GM12891 (cell line): ENCODE measurements around the gene BRAP.
"Not testable (repeated sequence)": the region's sequence is repeated elsewhere in the genome, so short reads cannot be mapped to it uniquely, and the experiment has no call there.

Source experiments
- DNase-seq: peaks from one replicate; pipeline ENCODE4 v3.0.0; 2011; ENCODE audit warnings: low spot score; ENCODE audit not compliant: insufficient read length
- FAIRE-seq: peaks from 2 replicates; lab custom pipeline; 2011; peaks lifted over from hg19 to GRCh38; lab: Jason Lieb, UNC
- PAX5 ChIP-seq: IDR thresholded peaks from 2 replicates; pipeline ENCODE4 v1.6.1; 2011; ENCODE audit warnings: low read length, moderate library complexity, mild to moderate bottlenecking; ENCODE audit not compliant: insufficient read depth, severe bottlenecking
- POLR2A ChIP-seq: IDR thresholded peaks from 2 replicates; pipeline ENCODE4 v1.6.1; 2011; ENCODE audit warnings: low read depth, low read length, control low read depth
- POLR2AphosphoS5 ChIP-seq: IDR thresholded peaks from 2 replicates; pipeline ENCODE4 v1.6.1; 2011; ENCODE audit warnings: low read depth, low read length, control low read depth
- POU2F2 ChIP-seq: IDR thresholded peaks from 2 replicates; pipeline ENCODE4 v1.6.1; 2011; ENCODE audit warnings: low read depth, mild to moderate bottlenecking, control low read depth, low read length, moderate library complexity
- SPI1 ChIP-seq: IDR thresholded peaks from 2 replicates; pipeline ENCODE4 v1.6.1; 2011; ENCODE audit warnings: low read depth, low read length, control low read depth
- TAF1 ChIP-seq: IDR thresholded peaks from 2 replicates; pipeline ENCODE4 v1.6.1; 2011; ENCODE audit warnings: low read depth, low read length, control low read depth

Gene BRAP

DNA sequence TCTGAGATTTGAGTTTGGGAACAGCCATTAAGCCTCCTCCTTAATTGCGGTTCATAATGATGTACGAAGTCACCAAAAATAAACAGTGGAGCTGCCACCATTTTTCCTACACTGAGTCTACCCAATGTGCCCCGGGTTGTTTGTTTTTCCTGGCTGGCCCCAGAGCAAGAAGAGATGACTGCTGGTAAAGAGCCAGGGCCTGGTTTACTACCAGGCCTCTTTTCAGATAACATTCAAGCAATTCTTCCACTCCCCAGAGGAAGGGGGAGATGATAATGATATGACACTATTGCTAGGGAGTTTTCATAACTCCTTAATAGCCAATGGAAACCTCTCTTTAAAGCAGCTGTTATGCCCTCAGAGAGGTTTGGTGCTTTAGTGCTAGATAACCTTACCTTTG, 42.3 kb downstream of the BRAP start:
- no peak for DNase-seq
- no peak for TF ChIP-seq SPI1
- no peak for TF ChIP-seq POLR2A
- TF ChIP-seq PAX5, result no peak
- no peak for TF ChIP-seq TAF1
- no peak for TF ChIP-seq POU2F2
- no peak for TF ChIP-seq POLR2AphosphoS5
- no peak for FAIRE-seq

DNA sequence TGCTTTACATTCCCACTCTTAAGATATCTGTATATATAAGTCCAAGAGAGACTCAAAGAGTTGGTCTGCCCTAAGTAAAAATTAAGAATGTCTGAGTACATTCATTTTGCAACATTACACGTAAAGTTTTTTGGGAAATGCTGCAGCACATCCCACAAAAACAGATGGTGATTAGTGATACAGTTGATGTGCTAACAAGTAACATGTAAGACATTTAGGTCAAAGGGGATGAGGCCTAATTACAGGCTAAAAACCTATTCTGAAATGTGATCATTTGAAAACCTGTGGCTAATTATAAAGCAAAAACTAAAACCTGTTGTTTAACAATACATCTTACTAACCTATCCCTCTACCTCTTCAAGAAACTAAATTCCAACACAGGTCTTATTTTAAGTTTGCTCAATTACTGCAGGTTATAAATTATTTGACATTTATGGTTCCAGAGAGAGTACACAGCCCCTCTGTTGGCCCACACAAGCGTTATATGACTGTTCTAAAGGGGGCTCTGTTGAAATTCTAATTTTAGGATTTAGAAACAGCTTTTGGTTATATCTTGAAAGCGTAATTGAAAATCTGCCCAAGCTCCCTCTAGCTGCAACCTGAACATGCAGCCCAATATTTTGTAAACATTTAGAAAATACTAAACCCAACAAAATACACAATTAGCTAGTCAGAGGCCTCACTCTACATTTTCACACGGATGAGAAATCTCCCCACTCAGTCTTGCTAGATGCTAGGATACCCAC, 42.9 kb downstream of the BRAP start:
- DNase-seq (no peak), FAIRE-seq (no peak)
- TF ChIP-seq SPI1 (no peak), POU2F2 (no peak), TAF1 (no peak), POLR2A (no peak), POLR2AphosphoS5 (no peak), PAX5 (no peak)

DNA sequence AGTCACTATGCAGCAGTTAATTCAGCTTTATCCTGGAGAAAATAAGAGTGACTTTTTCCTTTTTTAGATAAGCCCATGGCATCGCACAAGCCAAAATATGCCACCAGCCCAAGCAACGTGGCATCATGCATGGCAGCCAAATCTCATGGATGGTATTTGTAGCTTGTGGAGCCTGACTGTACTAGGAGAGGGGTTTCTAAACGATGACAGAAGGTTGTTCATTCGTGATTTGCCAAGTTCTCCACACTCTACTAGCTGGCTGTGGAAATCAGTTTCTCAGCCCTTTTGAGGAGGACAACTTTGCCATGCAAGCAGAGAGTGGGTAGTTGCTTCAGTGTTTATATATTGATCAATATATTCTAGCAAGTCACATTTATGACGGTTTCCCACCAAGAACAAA, 45.2 kb downstream of the BRAP start:
- FAIRE-seq (no peak), DNase-seq (no peak)
- TF ChIP-seq SPI1, result no peak
- TF ChIP-seq TAF1, result no peak
- no peak for TF ChIP-seq POU2F2
- no peak for TF ChIP-seq PAX5
- no peak for TF ChIP-seq POLR2AphosphoS5
- no peak for TF ChIP-seq POLR2A

DNA sequence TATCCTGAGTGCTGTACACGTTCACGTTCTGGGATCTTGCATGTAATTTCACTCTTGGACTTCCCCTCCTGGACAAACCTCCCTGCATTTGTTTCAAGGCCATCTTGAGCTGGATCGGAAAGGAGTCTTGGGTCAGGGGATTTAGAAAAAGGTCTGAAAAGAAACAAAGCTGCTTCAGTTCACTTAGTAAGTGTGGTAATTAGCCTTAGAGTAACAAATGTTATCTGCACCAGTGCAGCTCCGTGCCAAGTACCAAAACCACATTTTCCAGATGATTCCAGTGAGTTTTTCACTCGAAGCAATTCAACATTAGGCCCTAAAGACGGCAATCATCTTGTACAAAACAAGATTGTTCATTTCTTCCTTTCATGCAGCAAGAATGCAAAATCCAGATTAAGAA, 47.2 kb downstream of the BRAP start:
- FAIRE-seq (no peak), DNase-seq (no peak)
- TF ChIP-seq PAX5 (no peak), TAF1 (no peak), POLR2A (no peak), POU2F2 (no peak), POLR2AphosphoS5 (no peak), SPI1 (no peak)

DNA sequence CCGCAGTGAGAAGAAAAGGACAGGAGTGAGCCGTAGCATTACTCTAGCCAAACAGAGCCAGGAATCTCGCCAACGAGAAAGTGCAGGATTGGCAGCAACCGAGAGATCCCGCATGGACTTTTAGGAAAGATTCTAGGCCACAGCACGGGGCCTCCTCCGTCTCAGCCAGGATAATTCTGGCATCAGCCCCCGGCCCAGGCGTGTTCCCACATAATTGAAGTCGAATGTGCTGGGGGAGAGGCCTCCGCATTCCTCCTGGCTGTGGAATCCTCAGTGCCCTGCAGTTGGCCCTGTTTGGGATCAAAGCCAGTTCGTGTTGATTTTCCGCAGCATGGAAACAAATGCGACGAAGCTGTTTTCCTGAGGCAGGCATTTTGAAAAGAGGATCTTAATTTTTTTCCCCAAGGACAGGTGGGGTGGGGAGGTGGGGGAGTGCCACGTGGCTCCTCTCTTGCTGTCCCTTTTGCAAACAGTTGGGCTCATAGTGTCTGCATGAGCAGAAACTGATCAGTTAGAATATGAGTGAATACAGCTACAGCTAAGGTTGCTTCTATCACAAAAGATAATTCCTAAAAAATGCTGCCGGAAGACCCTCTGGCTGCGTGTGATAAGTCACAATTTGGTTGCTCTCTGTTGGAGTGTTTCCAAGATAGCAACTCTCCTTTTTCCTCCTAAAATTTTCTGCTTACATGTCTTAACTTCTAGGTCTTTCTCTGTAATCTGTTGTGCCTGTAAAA, 49.4 kb downstream of the BRAP start:
- no peak for TF ChIP-seq POU2F2
- no peak for TF ChIP-seq TAF1
- TF ChIP-seq PAX5, result no peak
- TF ChIP-seq POLR2A, result no peak
- TF ChIP-seq POLR2AphosphoS5, result no peak
- no peak for TF ChIP-seq SPI1
- DNase-seq (no peak), FAIRE-seq (no peak)

DNA sequence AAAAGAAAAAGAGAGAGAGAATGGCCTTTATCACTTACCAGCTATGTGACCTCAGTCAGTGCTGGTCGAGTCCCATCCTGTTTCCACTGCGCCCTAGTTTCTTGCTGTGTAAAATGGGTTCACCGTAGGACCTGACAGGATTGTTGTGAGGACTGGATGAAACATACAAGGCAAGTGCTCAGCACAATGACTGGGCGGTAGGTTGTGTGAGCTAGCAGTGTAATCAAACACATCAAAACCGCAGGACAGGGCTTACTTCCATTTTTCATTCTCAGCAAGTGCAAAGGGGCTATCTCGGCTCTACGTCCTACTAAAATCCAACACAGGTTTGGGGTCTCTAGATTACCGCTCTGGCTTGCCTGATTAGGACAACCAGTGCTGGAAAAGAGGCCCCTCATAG, 50.2 kb downstream of the BRAP start:
- no peak for DNase-seq
- TF ChIP-seq POU2F2 (no peak), POLR2AphosphoS5 (no peak), TAF1 (no peak), SPI1 (no peak), PAX5 (no peak), POLR2A (no peak)
- peak; percentile 69 for FAIRE-seq

DNA sequence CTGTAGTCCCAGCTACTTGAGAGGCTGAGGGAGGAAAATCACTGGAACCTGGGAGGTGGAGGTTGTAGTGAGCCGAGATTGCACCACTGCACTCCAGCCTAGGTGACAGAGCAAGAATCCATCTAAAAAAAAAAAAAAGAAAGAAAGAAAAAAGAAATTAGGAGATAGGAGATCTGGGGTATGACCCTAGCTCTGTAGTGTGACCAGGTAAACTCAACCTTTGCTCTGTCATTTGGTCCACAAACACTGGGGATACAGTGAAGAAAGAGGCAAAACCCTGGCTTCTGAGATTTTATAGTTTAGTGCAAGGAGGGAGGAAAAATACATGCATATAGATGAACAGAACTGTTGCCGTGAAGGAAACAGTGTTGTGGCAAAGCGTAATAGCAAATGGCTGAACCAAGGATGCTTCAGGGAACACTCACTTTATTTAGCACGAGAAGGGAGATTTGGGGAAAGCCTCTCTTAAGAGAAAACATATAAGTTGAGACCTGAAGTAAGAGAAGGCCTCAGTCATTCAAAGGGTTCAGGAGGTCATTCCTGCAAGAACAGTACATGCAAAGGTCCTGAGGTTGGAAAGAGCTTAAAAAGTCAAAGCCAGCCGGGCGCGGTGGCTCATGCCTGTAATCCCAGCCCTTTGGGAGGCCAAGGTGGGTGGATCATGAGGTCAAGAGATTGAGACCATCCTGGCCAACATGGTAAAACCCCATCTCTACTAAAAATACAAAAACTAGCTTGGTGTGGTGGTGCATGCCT, 57.1 kb downstream of the BRAP start:
- DNase-seq (no peak), FAIRE-seq (no peak)
- TF ChIP-seq POLR2A, result no peak
- TF ChIP-seq TAF1, result no peak
- no peak for TF ChIP-seq SPI1
- no peak for TF ChIP-seq POU2F2
- TF ChIP-seq POLR2AphosphoS5, result no peak
- TF ChIP-seq PAX5, result no peak

DNA sequence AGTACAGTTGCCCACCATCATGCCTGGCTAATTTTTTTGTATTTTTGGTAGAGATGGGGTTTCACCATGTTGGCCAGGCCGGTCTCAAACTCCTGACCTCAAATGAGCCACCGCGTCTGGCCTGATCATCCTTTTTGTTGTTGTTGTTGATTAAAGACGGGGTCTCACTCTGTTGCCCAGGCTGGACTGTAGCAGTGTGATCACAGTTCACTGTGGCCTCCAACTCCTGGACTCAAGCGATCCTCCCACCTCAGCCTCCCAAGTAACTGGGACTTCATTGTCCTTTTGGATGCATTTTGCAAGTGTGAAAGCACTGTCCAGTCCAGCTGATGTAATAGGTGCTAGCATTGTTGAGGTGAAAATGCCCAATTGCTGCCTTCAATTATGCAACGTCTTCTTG, 59.5 kb downstream of the BRAP start:
- TF ChIP-seq TAF1 (no peak), PAX5 (no peak), POU2F2 (no peak), SPI1 (no peak), POLR2AphosphoS5 (no peak), POLR2A (no peak)
- FAIRE-seq (no peak), DNase-seq (no peak)

DNA sequence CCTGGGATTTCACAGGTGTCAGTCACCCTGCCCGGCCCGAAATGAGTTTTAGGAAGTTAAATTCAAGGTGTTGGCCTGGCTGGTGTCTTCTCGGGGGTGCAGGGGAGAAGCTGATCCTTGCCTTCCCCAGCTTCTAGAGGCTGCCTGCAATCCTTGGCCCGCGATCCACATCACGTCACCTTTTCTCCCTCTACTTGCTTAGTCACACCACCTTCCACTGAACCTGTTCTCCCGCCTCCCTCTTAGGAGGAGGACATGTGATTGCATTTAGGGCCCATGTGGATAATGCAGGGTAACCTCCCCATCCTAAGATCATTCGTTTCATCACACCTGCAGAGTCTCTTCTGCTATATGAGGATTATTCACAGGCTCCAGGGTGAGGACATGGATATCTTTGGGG, 61.2 kb downstream of the BRAP start:
- FAIRE-seq (no peak), DNase-seq (no peak)
- TF ChIP-seq POLR2A (no peak), POU2F2 (no peak)

DNA sequence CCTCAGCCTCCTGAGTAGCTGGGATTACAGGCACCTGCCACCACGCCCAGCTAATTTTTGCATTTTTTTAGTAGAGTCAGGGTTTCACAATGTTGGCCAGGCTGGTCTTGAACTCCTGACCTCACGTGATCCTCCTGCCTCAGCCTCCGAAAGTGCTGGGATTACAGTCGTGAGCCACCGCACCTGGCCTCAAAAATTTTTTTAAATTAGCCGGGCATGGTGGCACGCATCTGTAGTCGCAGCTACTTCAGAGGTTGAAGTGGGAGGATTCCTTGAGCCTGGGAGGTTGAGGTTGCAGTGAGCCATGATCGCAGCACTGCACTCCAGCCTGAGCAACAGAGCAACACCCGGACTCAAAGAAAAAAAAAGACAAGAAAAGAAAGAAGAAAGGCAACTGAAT, 67.9 kb downstream of the BRAP start:
- DNase-seq, FAIRE-seq: not testable (repeated sequence)
